KMS-11 (cell line): ENCODE measurements around the gene RASGRP4.

Experiments
- H2AFZ ChIP-seq: fragments of 200-600 bp; sonication (generic); 2 replicates; pipeline ENCODE4 v1.6.1; 2016; ENCODE audit warnings: antibody characterized with exemption, mixed run types, low read depth
- H3K27ac ChIP-seq: fragments of 200-600 bp; sonication (generic); 2 replicates; pipeline ENCODE4 v1.6.1; 2016; ENCODE audit warnings: mild to moderate bottlenecking, mixed run types
- H3K27me3 ChIP-seq: fragments of 200-600 bp; sonication (generic); 2 replicates; pipeline ENCODE4 v1.6.1; 2017; ENCODE audit warnings: mild to moderate bottlenecking, low read depth, mixed run types, moderate library complexity; ENCODE audit not compliant: insufficient read depth
- H3K36me3 ChIP-seq: fragments of 200-600 bp; sonication (generic); 2 replicates; pipeline ENCODE4 v1.6.1; 2017; ENCODE audit warnings: mild to moderate bottlenecking, mixed run types; ENCODE audit not compliant: insufficient read depth
- H3K4me1 ChIP-seq: fragments of 200-600 bp; sonication (generic); 2 replicates; pipeline ENCODE4 v1.6.1; 2016; ENCODE audit warnings: mild to moderate bottlenecking, low read depth, mixed run types; ENCODE audit not compliant: poor library complexity, severe bottlenecking
- H3K4me2 ChIP-seq: fragments of 200-600 bp; sonication (generic); 2 replicates; pipeline ENCODE4 v1.7.0; 2016; ENCODE audit warnings: mild to moderate bottlenecking, mixed run types
- H3K4me3 ChIP-seq: fragments of 200-600 bp; sonication (generic); IDR thresholded peaks from 2 replicates; pipeline ENCODE4 v1.6.1; 2017; ENCODE audit warnings: low read depth, low read length, mixed read lengths; ENCODE audit not compliant: insufficient read depth
- H3K79me2 ChIP-seq: fragments of 200-600 bp; sonication (generic); 2 replicates; pipeline ENCODE4 v1.6.1; 2016; ENCODE audit warnings: low read depth, mixed run types; ENCODE audit not compliant: insufficient read depth
- H3K9ac ChIP-seq: fragments of 200-600 bp; sonication (generic); 2 replicates; pipeline ENCODE4 v1.6.1; 2016; ENCODE audit warnings: mild to moderate bottlenecking, mixed run types
- H4K20me1 ChIP-seq: fragments of 200-600 bp; sonication (generic); 2 replicates; pipeline ENCODE4 v1.6.1; 2016; ENCODE audit warnings: mild to moderate bottlenecking, mixed run types; ENCODE audit not compliant: insufficient read depth
- CTCF ChIP-seq: fragments of 200-600 bp; sonication (generic); conservative IDR thresholded peaks from 2 replicates; pipeline ENCODE4 v1.6.1; 2017; ENCODE audit warnings: low read depth, mild to moderate bottlenecking, antibody characterized with exemption, low read length, moderate library complexity, mixed read lengths

The RASGRP4 gene

GRCh38 chr19:38385804-38386257, 40.2 kb downstream of the RASGRP4 start:
- peaks cover 11% of the 10 kb centered on the region for H3K4me1 ChIP-seq
- H3K9ac ChIP-seq = no peak overlapping the region
- no peak overlapping the region for H3K27ac ChIP-seq
- H3K4me2 ChIP-seq = no peak overlapping the region
- H3K36me3 ChIP-seq = peaks cover 3% of the 10 kb centered on the region; the same call in 1 of the 2 replicates
- H2AFZ ChIP-seq = no peak overlapping the region
- TF ChIP-seq CTCF = no peak
- no peak overlapping the region for H3K4me3 ChIP-seq
- peaks cover 21% of the 10 kb centered on the region for H3K27me3 ChIP-seq
- no peaks in the 10 kb centered on the region for H3K79me2 ChIP-seq
- no peaks in the 10 kb centered on the region for H4K20me1 ChIP-seq

GRCh38 chr19:38385057-38385803, 40.8 kb downstream of the RASGRP4 start:
- Histone ChIP-seq H3K36me3 (peaks cover 3% of the 10 kb centered on the region; the same call in 1 of the 2 replicates), H3K4me3 (no peak overlapping the region), H3K27me3 (peaks cover 15% of the 10 kb centered on the region), H4K20me1 (no peaks in the 10 kb centered on the region), H2AFZ (no peak overlapping the region), H3K4me1 (peaks cover 11% of the 10 kb centered on the region), H3K9ac (no peak overlapping the region), H3K4me2 (no peak overlapping the region), H3K27ac (no peak overlapping the region), H3K79me2 (no peaks in the 10 kb centered on the region)
- no peak for TF ChIP-seq CTCF

- Histone ChIP-seq H3K27ac (no peak overlapping the region), H3K4me2 (no peak overlapping the region), H2AFZ (no peak overlapping the region), H3K4me1 (peaks cover 11% of the 10 kb centered on the region), H3K79me2 (no peaks in the 10 kb centered on the region), H3K27me3 (peaks cover 11% of the 10 kb centered on the region), H3K4me3 (no peak overlapping the region), H3K36me3 (peaks cover 3% of the 10 kb centered on the region; the same call in 1 of the 2 replicates), H3K9ac (no peak overlapping the region), H4K20me1 (no peaks in the 10 kb centered on the region)
- TF ChIP-seq CTCF = no peak
Observed at GRCh38 chr19:38384209-38385027, 41.6 kb downstream of the RASGRP4 start.

GRCh38 chr19:38383743-38384142, 42.3 kb downstream of the RASGRP4 start:
- Histone ChIP-seq H4K20me1 (no peaks in the 10 kb centered on the region), H3K9ac (no peak overlapping the region), H3K27me3 (peaks cover 4% of the 10 kb centered on the region), H3K4me2 (no peak overlapping the region), H3K36me3 (peaks cover 5% of the 10 kb centered on the region; the same call in 1 of the 2 replicates), H3K4me3 (no peak overlapping the region), H3K27ac (no peak overlapping the region), H3K79me2 (no peaks in the 10 kb centered on the region), H3K4me1 (peaks cover 11% of the 10 kb centered on the region), H2AFZ (no peak overlapping the region)
- TF ChIP-seq CTCF = no peak
